ENCODE data around the gene CAVIN2. TPM values are rescaled to one million over a fixed set of nuclear protein-coding genes. Genes with fewer than 3 reads are reported as not detected.

Gene CAVIN2
- total RNA-seq, 3 donors from 2014 or later = 30.7 to 71.4 (median 31.3) TPM

DNA sequence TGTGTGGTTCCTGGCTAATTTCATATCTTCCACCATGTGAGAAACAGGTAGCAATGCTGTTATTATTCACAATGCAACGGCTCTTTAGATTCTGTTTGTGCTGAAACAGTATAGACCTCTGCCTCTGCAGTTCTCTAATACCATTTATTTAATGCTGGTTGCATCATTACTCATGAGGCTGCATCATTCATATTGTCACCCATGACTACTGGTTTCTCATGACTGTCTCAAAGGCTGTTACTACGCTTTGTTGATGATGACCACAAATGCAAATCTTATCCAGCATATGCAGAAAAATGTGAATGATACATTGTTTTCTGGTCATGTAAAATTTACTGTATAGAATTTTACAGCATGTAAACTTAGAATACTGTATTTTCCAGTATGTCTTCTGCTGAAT, 22.5 kb downstream of the CAVIN2 start:
- H3K4me1 ChIP-seq = no peaks in the 10 kb centered on the region
- no peak overlapping the region for H3K4me3 ChIP-seq
- no peaks in the 10 kb centered on the region for H3K9me3 ChIP-seq
- TF ChIP-seq POLR2AphosphoS5 (IDR thresholded peaks at IDR 0.05) (no peak), CTCF (IDR thresholded peaks at IDR 0.05) (no peak), POLR2A (IDR thresholded peaks at IDR 0.05) (no peak)
- no peak overlapping the region for H3K27ac ChIP-seq
- no peaks in the 10 kb centered on the region for H3K27me3 ChIP-seq
- DNase-seq (ENCODE audit: low spot score in 2 of 2) = no peak
- H3K36me3 ChIP-seq = no peaks in the 10 kb centered on the region
- intact Hi-C loops (cut with DNase I; ENCODE audit: low total_unique reads) = no loop called here

DNA sequence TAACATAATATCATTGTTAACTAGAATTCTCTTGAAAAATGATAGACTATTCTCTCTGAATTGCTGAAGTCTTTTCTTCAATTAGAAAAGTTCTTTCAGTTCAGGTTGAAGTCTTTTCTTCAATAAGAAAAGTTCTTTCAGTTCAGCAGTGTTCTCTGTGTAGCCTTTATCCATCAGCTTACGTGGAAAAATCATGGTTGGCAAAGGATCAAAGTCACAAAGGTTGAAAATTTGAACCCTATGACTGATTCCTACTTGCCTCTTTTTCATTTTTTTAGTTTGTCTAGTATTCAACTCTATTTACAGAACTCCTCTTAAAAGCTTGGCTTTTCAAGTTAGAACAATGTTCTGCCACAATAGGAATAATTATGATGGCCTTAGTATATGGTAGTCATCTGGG, 25.8 kb downstream of the CAVIN2 start:
- Histone ChIP-seq H3K4me1 (no peaks in the 10 kb centered on the region), H3K27me3 (no peaks in the 10 kb centered on the region), H3K4me3 (no peak overlapping the region), H3K36me3 (no peaks in the 10 kb centered on the region), H3K9me3 (no peaks in the 10 kb centered on the region), H3K27ac (no peak overlapping the region)
- intact Hi-C loops (cut with DNase I; ENCODE audit: low total_unique reads) = no loop called here
- no peak for TF ChIP-seq POLR2AphosphoS5 (IDR thresholded peaks at IDR 0.05)
- TF ChIP-seq POLR2A (IDR thresholded peaks at IDR 0.05) = no peak
- TF ChIP-seq CTCF (IDR thresholded peaks at IDR 0.05) = no peak
- DNase-seq (ENCODE audit: low spot score in 2 of 2) = no peak

- Histone ChIP-seq H3K27me3 (no peaks in the 10 kb centered on the region), H3K27ac (no peak overlapping the region), H3K4me1 (no peaks in the 10 kb centered on the region), H3K9me3 (no peaks in the 10 kb centered on the region), H3K36me3 (no peaks in the 10 kb centered on the region), H3K4me3 (no peak overlapping the region)
- intact Hi-C loops (cut with DNase I; ENCODE audit: low total_unique reads) = no loop called here
- no peak for DNase-seq (ENCODE audit: low spot score in 2 of 2)
- TF ChIP-seq POLR2AphosphoS5 (IDR thresholded peaks at IDR 0.05) = no peak
- no peak for TF ChIP-seq POLR2A (IDR thresholded peaks at IDR 0.05)
- no peak for TF ChIP-seq CTCF (IDR thresholded peaks at IDR 0.05)
Observed at GRCh38 chr2:191818725-191819350, 28.1 kb downstream of the CAVIN2 start.

DNA sequence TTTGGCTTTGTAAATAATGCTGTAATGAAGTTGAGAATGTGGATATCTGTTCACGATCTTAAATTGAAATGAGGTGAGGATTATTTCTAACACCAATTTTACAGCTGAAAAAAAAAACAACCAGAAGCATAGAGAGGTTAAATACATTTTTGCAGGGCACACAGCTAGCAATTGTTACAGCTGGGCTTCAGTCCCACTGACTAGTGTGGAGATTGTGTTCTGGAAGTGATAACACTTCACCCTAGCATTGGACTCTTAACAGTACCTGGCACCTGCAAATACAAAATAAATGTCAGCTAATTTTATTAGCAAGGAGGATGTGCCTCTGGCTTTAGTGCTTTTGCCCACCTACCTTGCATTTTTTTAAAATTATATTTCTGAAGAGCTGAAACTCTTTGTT, 28.8 kb downstream of the CAVIN2 start:
- intact Hi-C loops (cut with DNase I; ENCODE audit: low total_unique reads) = no loop called here
- no peak overlapping the region for H3K27ac ChIP-seq
- no peaks in the 10 kb centered on the region for H3K4me1 ChIP-seq
- no peaks in the 10 kb centered on the region for H3K9me3 ChIP-seq
- TF ChIP-seq POLR2AphosphoS5 (IDR thresholded peaks at IDR 0.05) (no peak), POLR2A (IDR thresholded peaks at IDR 0.05) (no peak)
- H3K27me3 ChIP-seq = no peaks in the 10 kb centered on the region
- no peaks in the 10 kb centered on the region for H3K36me3 ChIP-seq
- DNase-seq (ENCODE audit: low spot score in 2 of 2) = no peak
- no peak overlapping the region for H3K4me3 ChIP-seq

- Histone ChIP-seq H3K9me3 (no peaks in the 10 kb centered on the region), H3K4me3 (no peak overlapping the region), H3K36me3 (no peaks in the 10 kb centered on the region), H3K27me3 (no peaks in the 10 kb centered on the region), H3K27ac (no peak overlapping the region), H3K4me1 (no peaks in the 10 kb centered on the region)
- no peak for TF ChIP-seq POLR2AphosphoS5 (IDR thresholded peaks at IDR 0.05)
- no peak for TF ChIP-seq CTCF (IDR thresholded peaks at IDR 0.05)
- no peak for TF ChIP-seq POLR2A (IDR thresholded peaks at IDR 0.05)
- DNase-seq (ENCODE audit: low spot score in 2 of 2) = no peak
- intact Hi-C loops (cut with DNase I; ENCODE audit: low total_unique reads) = no loop called here
Observed at GRCh38 chr2:191815010-191815409, 31.9 kb downstream of the CAVIN2 start.

- Histone ChIP-seq H3K4me3 (no peak overlapping the region), H3K9me3 (no peaks in the 10 kb centered on the region), H3K4me1 (no peaks in the 10 kb centered on the region), H3K36me3 (no peaks in the 10 kb centered on the region), H3K27me3 (no peaks in the 10 kb centered on the region), H3K27ac (no peak overlapping the region)
- TF ChIP-seq POLR2A (IDR thresholded peaks at IDR 0.05) = no peak
- TF ChIP-seq POLR2AphosphoS5 (IDR thresholded peaks at IDR 0.05) = no peak
- TF ChIP-seq CTCF (IDR thresholded peaks at IDR 0.05) = no peak
- no peak for DNase-seq (ENCODE audit: low spot score in 2 of 2)
- intact Hi-C loops (cut with DNase I; ENCODE audit: low total_unique reads) = no loop called here
Observed at GRCh38 chr2:191813943-191814342, 32.9 kb downstream of the CAVIN2 start.
